ENCODE data around the gene LHFPL2. TPM values are rescaled to one million over a fixed set of nuclear protein-coding genes. Genes with fewer than 3 reads are reported as not detected.

The LHFPL2 gene
- total RNA-seq, 2 experiments from 2014 or later = 0.19 to 0.25 TPM

DNA sequence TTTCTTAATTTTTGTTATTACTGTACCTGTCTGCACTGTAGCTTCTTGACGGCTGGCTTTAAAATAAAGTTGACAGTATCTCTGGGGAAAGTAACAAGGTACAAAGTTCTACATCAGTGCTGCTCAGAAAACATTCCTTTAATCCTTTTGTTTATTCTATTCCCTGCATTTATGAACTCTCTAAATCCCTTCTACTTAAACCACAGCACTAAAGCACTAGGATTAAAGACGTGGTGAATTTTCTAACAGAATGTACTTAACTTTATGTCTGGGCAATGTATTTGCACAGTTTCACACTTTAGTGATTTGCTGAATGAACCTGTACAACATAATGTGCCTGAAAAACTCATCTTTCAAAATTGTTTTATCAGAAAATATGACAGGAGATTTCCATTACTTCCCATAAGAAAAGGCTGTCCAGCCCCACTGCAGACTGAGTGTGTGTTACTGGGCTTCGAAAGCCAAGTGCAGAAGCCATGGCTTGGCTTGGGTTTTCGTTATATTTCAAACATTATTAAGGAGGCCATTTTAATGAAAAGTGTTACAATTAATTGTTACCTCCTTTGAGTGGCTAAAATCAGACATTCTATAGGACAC, 43.8 kb downstream of the LHFPL2 start:
- H3K4me1 Mint-ChIP-seq (ENCODE audit: low read depth) = no peaks in the 10 kb centered on the region
- ChIA-PET POLR2A (no interaction called here), CTCF (no interaction called here)

DNA sequence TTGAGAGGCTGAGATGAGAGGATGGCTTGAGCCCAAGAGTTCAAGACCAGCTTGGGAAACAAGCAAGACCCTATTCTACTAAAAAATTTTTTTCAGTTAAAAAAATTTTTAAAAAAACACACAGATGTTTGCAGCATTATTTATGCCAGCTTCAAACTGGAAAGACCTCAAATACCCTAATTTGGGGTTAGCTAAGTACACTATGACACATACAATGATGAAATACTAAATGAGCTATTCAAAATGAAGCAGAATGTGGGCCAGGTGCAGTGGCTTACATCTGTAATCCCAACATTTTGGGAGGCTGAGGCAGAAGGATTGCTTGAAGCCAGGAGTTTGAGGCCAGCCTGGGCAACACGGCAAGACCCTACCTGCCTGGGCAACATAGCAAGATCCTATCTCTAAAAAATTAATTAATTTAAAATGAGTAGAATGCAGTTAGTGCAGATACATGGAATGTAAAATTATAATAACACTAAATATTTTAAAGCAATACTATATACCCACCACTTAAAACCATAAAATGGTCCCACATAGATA, 44.9 kb downstream of the LHFPL2 start:
- Mint-ChIP-seq H3K4me3 (no peak overlapping the region), H3K4me1 (ENCODE audit: low read depth) (no peaks in the 10 kb centered on the region), H3K9me3 (no peaks in the 10 kb centered on the region), H3K36me3 (ENCODE audit: low read depth) (no peaks in the 10 kb centered on the region), H3K27ac (no peak overlapping the region), H3K27me3 (peaks cover 7% of the 10 kb centered on the region)
- Histone ChIP-seq H3K4me3 (ENCODE audit: low read length) (no peak overlapping the region), H3K27ac (ENCODE audit: low read depth in 1 of 2, low read length in 2 of 2) (no peak overlapping the region), H3K36me3 (ENCODE audit: insufficient read depth, low read length) (no peaks in the 10 kb centered on the region), H3K27me3 (ENCODE audit: control insufficient read depth in 1 of 2, insufficient read depth in 2 of 2, low read length in 2 of 2) (no peaks in the 10 kb centered on the region), H3K9me3 (ENCODE audit: control insufficient read depth in 1 of 2, insufficient read depth in 1 of 2, low read length in 2 of 2) (no peaks in the 10 kb centered on the region), H3K4me1 (ENCODE audit: insufficient read depth, low read length) (no peaks in the 10 kb centered on the region)
- TF ChIP-seq, protein P1, sequence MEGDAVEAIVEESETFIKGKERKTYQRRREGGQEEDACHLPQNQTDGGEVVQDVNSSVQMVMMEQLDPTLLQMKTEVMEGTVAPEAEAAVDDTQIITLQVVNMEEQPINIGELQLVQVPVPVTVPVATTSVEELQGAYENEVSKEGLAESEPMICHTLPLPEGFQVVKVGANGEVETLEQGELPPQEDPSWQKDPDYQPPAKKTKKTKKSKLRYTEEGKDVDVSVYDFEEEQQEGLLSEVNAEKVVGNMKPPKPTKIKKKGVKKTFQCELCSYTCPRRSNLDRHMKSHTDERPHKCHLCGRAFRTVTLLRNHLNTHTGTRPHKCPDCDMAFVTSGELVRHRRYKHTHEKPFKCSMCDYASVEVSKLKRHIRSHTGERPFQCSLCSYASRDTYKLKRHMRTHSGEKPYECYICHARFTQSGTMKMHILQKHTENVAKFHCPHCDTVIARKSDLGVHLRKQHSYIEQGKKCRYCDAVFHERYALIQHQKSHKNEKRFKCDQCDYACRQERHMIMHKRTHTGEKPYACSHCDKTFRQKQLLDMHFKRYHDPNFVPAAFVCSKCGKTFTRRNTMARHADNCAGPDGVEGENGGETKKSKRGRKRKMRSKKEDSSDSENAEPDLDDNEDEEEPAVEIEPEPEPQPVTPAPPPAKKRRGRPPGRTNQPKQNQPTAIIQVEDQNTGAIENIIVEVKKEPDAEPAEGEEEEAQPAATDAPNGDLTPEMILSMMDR (IDR thresholded peaks at IDR 0.05) = no peak
- intact Hi-C loops (cut with DNase I, micrococcal nuclease) = no loop called here
- CTCF ChIA-PET = no interaction called here
- no peak for DNase-seq
- POLR2A ChIA-PET = no interaction called here
- no peak for ATAC-seq (ENCODE audit: poor library complexity)

More for the DNA sequence above, 43.8 kb downstream of the LHFPL2 start:
- Histone ChIP-seq H3K4me3 (ENCODE audit: low read length) (no peak overlapping the region), H3K9me3 (ENCODE audit: control insufficient read depth in 1 of 2, insufficient read depth in 1 of 2, low read length in 2 of 2) (no peaks in the 10 kb centered on the region), H3K36me3 (ENCODE audit: insufficient read depth, low read length) (no peaks in the 10 kb centered on the region), H3K27ac (ENCODE audit: low read depth in 1 of 2, low read length in 2 of 2) (no peak overlapping the region), H3K4me1 (ENCODE audit: insufficient read depth, low read length) (no peaks in the 10 kb centered on the region), H3K27me3 (ENCODE audit: control insufficient read depth in 1 of 2, insufficient read depth in 2 of 2, low read length in 2 of 2) (no peaks in the 10 kb centered on the region)
- H3K27ac Mint-ChIP-seq = no peak overlapping the region
- no peak for DNase-seq
- no peak for ATAC-seq (ENCODE audit: poor library complexity)
- TF ChIP-seq, protein P1 (IDR thresholded peaks at IDR 0.05) = no peak
- no peak overlapping the region for H3K4me3 Mint-ChIP-seq
- intact Hi-C loops (cut with DNase I, micrococcal nuclease) = no loop called here
- H3K36me3 Mint-ChIP-seq (ENCODE audit: low read depth) = no peaks in the 10 kb centered on the region
- peaks cover under 1% of the 10 kb centered on the region for H3K27me3 Mint-ChIP-seq
- H3K9me3 Mint-ChIP-seq = no peaks in the 10 kb centered on the region

DNA sequence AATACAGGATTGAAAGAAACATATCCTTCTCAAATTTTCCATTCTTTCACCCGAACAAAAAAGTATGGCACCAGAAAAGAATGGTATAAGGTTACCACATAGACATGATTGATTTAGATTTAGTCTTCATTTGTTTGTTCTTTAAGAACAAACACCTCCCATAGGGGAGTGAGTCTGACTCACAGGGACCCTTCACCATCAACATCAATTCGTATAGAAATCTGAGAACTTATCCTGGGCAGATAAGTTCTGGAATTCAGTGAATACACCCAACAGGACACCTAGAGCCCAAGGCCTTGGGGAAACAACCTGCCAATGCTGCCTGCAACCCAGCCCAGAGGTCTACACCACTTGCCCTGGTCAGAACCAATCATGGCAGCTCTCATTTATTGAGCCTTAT, 46.2 kb downstream of the LHFPL2 start:
- POLR2A ChIA-PET = no interaction called here
- no peaks in the 10 kb centered on the region for H3K9me3 Mint-ChIP-seq

More for the DNA sequence above, 46.2 kb downstream of the LHFPL2 start:
- Histone ChIP-seq H3K27me3 (ENCODE audit: control insufficient read depth in 1 of 2, insufficient read depth in 2 of 2, low read length in 2 of 2) (no peaks in the 10 kb centered on the region), H3K4me1 (ENCODE audit: insufficient read depth, low read length) (no peaks in the 10 kb centered on the region), H3K4me3 (ENCODE audit: low read length) (no peak overlapping the region), H3K9me3 (ENCODE audit: control insufficient read depth in 1 of 2, insufficient read depth in 1 of 2, low read length in 2 of 2) (no peaks in the 10 kb centered on the region), H3K36me3 (ENCODE audit: insufficient read depth, low read length) (no peaks in the 10 kb centered on the region), H3K27ac (ENCODE audit: low read depth in 1 of 2, low read length in 2 of 2) (no peak overlapping the region)
- no peaks in the 10 kb centered on the region for H3K4me1 Mint-ChIP-seq (ENCODE audit: low read depth)
- CTCF ChIA-PET = no interaction called here
- ATAC-seq (ENCODE audit: poor library complexity) (no peak), DNase-seq (no peak)
- TF ChIP-seq, protein P1 (IDR thresholded peaks at IDR 0.05) = no peak
- intact Hi-C loops (cut with DNase I, micrococcal nuclease) = no loop called here
- H3K36me3 Mint-ChIP-seq (ENCODE audit: low read depth) = no peaks in the 10 kb centered on the region
- no peak overlapping the region for H3K4me3 Mint-ChIP-seq
- H3K27ac Mint-ChIP-seq = no peak overlapping the region
- H3K27me3 Mint-ChIP-seq = peaks cover 7% of the 10 kb centered on the region
